Nephron progenitor cell (in vitro differentiated cells): ENCODE data around the gene GRIK5.
A peak's percentile ranks its signal among the peaks of the same experiment; 100 is the strongest.
"Not testable (repeated sequence)": the region's sequence is repeated elsewhere in the genome, so short reads cannot be mapped to it uniquely, and the experiment has no call there.

Experiments
- DNase-seq: peaks from one replicate; pipeline ENCODE4 v3.0.0; 2021
- H3K27ac Mint-ChIP-seq: 2 replicates; pipeline ENCODE4 v1.8.0; 2021; ENCODE audit warnings: mild to moderate bottlenecking, moderate library complexity, mixed read lengths
- H3K27me3 Mint-ChIP-seq: 2 replicates; pipeline ENCODE4 v1.8.0; 2021; ENCODE audit warnings: mild to moderate bottlenecking, low read depth, mixed read lengths; ENCODE audit not compliant: poor library complexity
- H3K36me3 Mint-ChIP-seq: 2 replicates; pipeline ENCODE4 v1.8.0; 2021; ENCODE audit warnings: low read depth, mixed read lengths
- H3K4me1 Mint-ChIP-seq: 2 replicates; pipeline ENCODE4 v1.8.0; 2021; ENCODE audit warnings: mixed read lengths
- H3K4me3 Mint-ChIP-seq: 2 replicates; pipeline ENCODE4 v1.8.0; 2021; ENCODE audit warnings: mild to moderate bottlenecking, moderate library complexity, mixed read lengths
- H3K9me3 Mint-ChIP-seq: 2 replicates; pipeline ENCODE4 v1.8.0; 2021; ENCODE audit warnings: mild to moderate bottlenecking, moderate library complexity, mixed read lengths
- CTCF ChIP-seq: fragments of 200-600 bp; sonication (generic); IDR thresholded peaks from 2 replicates; pipeline ENCODE4 v1.5.0; 2021; ENCODE audit warnings: antibody characterized with exemption

Gene GRIK5

GRCh38 chr19:42034640-42035391, 35.2 kb downstream of the GRIK5 start:
- H3K27ac Mint-ChIP-seq, H3K9me3 Mint-ChIP-seq, H3K4me3 Mint-ChIP-seq, H3K36me3 Mint-ChIP-seq: not testable (repeated sequence)
- TF ChIP-seq CTCF: peak; percentile 79
- peaks cover 12% of the 10 kb centered on the region for H3K27me3 Mint-ChIP-seq
- DNase-seq: peak; percentile 70
- H3K4me1 Mint-ChIP-seq: peaks cover 30% of the 10 kb centered on the region

GRCh38 chr19:42033413-42033812, 36.6 kb downstream of the GRIK5 start:
- no peak overlapping the region for H3K4me3 Mint-ChIP-seq
- H3K9me3 Mint-ChIP-seq: no peaks in the 10 kb centered on the region
- peaks cover 23% of the 10 kb centered on the region for H3K4me1 Mint-ChIP-seq
- no peak overlapping the region for H3K27ac Mint-ChIP-seq
- H3K36me3 Mint-ChIP-seq: no peaks in the 10 kb centered on the region
- TF ChIP-seq CTCF: no peak
- DNase-seq: no peak
- H3K27me3 Mint-ChIP-seq: peaks cover 19% of the 10 kb centered on the region

- H3K4me1 Mint-ChIP-seq: peaks cover 17% of the 10 kb centered on the region
- no peaks in the 10 kb centered on the region for H3K9me3 Mint-ChIP-seq
- no peaks in the 10 kb centered on the region for H3K36me3 Mint-ChIP-seq
- H3K27ac Mint-ChIP-seq: no peak overlapping the region
- peaks cover 20% of the 10 kb centered on the region for H3K27me3 Mint-ChIP-seq
- H3K4me3 Mint-ChIP-seq: no peak overlapping the region
- TF ChIP-seq CTCF: no peak
- no peak for DNase-seq
These were observed 37.6 kb downstream of the GRIK5 start for GRCh38 chr19:42032431-42032830.

GRCh38 chr19:42030645-42031440, 39.2 kb downstream of the GRIK5 start:
- no peaks in the 10 kb centered on the region for H3K9me3 Mint-ChIP-seq
- TF ChIP-seq CTCF: no peak
- no peak for DNase-seq
- no peak overlapping the region for H3K27ac Mint-ChIP-seq
- peaks cover 20% of the 10 kb centered on the region for H3K27me3 Mint-ChIP-seq
- H3K36me3 Mint-ChIP-seq: no peaks in the 10 kb centered on the region
- peaks cover 16% of the 10 kb centered on the region for H3K4me1 Mint-ChIP-seq
- no peak overlapping the region for H3K4me3 Mint-ChIP-seq

GRCh38 chr19:42028304-42029216, 41.4 kb downstream of the GRIK5 start:
- H3K4me1 Mint-ChIP-seq: peaks cover 6% of the 10 kb centered on the region
- no peaks in the 10 kb centered on the region for H3K9me3 Mint-ChIP-seq
- DNase-seq: peak; percentile 53
- peak; percentile 59 for TF ChIP-seq CTCF
- peak overlapping the region; percentile 62 for H3K4me3 Mint-ChIP-seq
- no peak overlapping the region for H3K27ac Mint-ChIP-seq
- peaks cover 16% of the 10 kb centered on the region for H3K27me3 Mint-ChIP-seq
- H3K36me3 Mint-ChIP-seq: no peaks in the 10 kb centered on the region
